Mucosa of gallbladder (tissue), 1 donor: Measurements from ENCODE around the gene BMS1. TPM values are rescaled to one million over a fixed set of nuclear protein-coding genes. Genes with fewer than 3 reads are reported as not detected.
"Not testable (repeated sequence)": the region's sequence is repeated elsewhere in the genome, so short reads cannot be mapped to it uniquely, and the experiment has no call there.

Source experiments
- DNase-seq: peaks from one replicate; pipeline ENCODE4 v3.0.0-alpha.2; 2020; ENCODE audit warnings: low spot score
- total RNA-seq: library from RNA; stranded (reverse); gene quantifications from one replicate; pipeline ENCODE4 v1.2.1, GENCODE V29; 2021
- donor health status: DM: no; HTN: no; CAD: no.

Gene BMS1
- total RNA-seq, 1 donor from 2014 or later: 10.4 TPM

DNA sequence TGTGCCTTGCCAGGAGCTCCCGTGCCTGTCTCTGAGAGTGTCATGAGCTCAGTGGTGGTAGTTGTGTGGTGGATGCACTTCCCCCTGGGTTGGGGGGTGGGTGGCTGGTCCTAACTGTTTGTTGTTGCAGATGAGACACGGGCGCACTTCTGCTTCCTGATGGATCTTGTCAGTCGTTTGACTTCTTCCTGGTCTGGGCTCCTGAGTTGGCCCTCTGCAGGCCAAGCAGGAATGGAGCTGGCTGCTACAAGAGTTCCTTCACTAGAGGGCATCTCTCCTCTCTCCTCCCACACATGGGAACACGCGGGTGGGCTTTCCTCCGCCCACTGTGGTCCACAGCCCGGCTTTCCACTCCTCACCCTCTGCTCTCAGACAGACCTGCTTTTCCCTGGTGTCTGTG, 82.0 kb downstream of the BMS1 start:
- DNase-seq: peak; percentile 42

DNA sequence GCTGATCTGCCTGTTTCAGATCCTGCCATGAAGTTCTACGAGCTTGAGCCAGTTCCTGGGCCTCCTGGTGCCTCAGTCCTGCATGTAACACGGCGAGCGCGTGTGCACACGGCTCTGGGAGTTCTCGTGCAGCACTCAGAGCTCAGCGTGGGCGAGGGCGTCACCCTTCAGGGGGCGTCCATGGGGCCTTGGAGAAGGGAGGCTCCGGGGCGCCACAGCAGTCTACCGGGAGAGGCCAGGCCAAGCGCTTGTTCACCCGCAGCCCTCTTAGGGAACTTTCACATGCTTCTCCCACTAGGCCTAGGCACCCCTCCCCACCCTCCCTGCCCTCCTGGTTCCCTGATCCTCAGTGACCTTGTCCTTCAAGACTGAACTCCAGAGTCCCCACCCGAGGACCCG, 83.1 kb downstream of the BMS1 start:
- DNase-seq: no peak

- DNase-seq: peak; percentile 79
Observed at GRCh38 chr10:42866115-42866995, 83.8 kb downstream of the BMS1 start.

DNA sequence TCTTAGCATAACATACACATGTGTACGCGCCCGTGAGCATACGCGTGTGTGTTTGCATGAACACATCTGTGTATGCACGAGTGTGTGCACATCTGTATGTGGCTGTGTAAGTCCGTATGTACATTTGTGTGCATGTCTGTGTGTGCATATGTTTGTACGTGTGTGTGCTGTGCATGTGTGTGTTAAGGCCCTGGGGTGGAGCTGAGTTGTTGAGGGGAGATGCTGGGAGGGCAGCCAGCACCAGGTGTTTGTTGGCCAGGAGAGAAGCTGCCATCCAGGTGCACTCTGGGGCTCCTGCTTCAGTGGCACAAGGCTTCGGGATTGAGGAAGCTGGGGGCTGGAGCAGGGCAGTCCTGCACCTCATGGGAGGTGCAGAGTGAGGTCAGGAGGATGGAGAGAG, 85.0 kb downstream of the BMS1 start:
- DNase-seq: no peak

DNA sequence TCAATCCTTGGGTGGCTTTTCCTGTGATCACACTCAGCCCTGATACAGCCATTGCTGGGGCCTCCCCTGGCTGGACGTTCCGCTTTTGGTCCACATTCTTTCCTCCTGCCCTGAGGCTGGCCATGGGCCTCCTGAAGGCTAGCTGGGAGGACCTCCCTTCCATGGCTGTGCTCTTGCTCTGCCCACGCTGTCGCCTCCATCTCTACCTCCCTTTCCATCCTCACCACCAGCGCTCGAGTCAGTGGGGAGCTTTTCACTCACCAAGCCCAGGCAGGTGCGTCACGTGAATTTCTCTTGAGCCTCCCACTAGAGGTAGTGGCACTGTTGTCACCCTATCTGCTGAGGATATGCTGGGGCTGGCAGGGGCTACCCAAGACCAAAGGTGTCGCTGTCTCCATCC, 85.9 kb downstream of the BMS1 start:
- no peak for DNase-seq

DNA sequence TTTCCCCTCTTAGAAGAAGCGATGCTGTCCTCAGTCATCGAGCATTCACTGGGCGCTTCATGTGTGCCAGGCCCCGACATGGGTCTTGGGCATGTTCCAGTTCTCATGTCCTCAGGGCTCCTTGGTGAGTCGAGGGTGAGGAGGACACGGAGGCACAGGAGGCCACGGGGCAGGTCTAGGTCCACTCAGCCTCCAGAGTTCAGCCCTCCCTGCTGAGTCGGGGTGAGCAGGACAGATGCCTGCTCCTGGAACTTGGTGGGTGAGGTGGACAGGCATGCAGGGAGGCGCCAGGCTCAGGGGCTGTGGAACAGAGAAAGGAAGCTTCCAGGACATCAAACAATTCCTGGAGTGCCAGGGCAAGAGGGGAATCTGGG, 87.4 kb downstream of the BMS1 start:
- no peak for DNase-seq

- DNase-seq: not testable (repeated sequence)
Observed at GRCh38 chr10:42871138-42871641, 88.6 kb downstream of the BMS1 start.

DNA sequence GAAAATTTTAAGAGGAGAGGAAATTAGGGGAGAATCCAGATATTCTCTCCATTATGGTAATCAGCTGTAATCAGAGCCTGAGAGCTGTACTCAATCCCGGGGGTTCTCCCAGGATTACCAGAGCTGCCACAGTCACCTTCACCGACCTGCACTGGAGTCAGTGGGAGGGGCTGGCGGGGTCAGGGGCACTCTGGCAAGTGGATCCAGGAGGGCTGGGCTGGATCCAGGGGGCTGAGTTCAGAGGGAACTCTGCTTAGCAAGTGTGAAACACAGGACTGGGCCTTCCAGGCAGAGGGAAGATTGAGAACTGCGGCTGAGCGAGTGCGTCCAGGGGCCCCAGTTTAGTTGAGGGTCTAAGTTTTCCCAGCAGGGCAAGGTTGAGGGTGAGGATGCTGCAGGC, 89.2 kb downstream of the BMS1 start:
- no peak for DNase-seq

DNA sequence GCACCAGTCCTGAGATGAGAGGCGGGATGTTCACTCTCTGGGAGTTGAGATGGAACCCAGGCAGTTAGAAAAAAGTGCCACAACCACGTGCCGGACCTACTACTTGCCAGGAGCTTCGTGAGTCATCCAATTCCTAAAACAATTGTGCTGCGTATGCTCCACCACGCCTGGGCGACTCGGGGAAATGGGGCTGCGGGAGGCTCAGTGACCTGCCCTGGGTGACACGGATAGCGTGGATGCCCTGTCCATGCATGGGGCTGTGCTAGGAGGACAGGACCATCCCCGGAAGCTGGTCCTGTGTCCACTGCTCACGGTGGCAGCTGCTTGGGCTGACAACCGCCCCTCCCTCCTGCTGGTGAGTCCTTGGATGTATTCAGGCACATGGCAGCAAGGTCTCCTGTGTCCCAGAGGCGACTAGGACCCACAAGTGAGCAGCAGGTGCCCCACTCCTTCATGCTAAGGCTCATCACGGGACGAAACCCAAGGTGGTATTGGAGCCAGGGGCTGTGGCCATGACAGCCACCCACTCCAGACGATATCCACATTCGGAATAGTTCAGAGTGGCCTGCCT, 90.4 kb downstream of the BMS1 start:
- DNase-seq: no peak

DNA sequence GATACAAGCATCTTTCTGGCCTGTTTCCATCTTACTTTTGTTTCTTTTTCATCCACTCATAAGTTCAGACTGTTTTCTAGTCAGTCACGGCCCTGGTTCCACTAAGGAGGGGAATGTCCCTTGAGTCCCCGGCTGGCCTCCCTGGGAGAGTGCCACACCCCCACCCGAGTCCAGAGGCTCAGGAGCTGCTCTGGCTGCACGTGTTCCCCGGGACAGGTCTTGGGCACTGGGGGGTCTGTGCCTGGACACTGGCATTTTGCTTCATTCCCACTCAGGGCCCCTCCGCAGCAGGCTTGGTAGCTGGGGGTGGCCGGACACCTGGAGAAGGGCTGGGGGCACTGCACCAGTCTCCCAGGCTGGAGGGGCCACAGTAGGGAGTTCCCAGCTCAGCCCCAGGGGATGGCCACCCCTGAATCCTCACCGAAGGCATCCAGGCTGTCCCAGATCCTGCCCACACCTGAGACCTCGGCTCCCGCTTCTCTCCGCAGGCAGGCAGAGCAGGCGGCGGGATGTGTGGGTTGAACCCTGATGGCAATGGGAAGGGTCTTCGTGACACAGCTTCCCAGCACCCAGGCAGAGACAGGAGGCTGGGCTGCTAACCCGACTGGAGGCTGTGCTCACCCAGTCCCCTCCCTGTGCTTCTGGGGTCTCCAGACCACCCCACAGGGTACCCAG, 92.3 kb downstream of the BMS1 start:
- DNase-seq: no peak

DNA sequence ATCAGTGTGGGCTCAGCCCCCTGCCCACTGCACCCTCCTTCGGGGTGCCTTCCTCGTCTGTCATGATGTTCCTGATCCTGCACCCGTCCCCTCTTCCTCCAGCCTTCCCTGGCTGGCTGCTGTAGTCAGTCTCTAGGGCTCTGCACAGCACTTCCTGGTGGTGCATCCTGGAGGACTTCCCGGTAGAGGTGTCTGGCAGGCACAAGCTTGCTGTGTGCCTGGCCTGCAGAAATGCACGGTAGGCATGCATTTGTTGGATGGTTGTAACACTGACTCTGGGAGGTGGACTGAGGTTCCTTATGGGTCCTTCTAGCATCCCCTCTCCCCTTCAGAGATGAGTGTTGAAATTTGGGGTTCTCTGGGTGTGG, 92.8 kb downstream of the BMS1 start:
- DNase-seq: no peak

DNA sequence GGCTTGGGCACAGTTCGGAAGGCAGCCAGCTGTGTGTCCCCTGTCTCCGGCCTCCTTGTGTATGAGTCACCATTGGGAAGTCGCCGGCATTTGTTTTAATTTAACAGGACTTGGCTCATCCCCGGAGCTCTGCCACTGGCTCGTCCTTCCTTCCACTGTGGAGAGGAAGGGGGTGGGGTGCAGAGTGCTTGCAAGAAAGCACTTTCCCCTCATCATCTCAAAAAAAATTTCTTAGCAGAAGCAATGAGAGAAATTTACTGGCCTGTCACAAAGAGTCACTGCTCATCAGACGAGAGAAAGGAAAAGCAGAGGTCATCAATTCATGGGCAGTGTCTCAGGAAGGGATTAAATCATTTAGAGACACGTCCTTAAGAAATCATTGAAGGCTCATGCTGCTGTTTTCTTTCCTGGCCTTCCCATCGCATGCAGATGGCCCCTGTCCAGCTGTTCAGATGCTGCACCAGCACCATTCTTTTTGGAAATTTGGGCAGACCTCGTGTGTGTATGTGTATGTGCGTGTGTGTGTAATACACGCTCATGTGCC, 93.3 kb downstream of the BMS1 start:
- peak; percentile 23 for DNase-seq

DNA sequence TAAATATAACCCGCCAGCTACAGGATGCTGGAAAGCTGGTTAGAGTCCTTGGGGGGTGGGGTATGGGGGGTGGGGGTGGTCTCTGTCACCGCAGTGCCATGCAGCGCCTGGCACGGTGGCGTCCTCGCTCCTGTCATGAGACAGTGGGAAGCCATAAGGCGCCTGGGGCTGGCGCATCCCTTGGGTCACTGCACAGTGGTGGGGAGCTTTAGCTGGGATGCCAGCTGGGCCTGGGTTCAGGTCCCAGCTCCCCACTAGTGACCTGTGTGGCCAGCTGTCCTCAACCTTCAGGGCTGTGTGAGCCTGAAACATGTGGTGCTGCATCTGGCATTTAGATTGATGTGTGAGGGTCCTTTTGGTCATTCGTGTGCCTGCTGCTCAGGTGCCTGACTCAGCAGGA, 93.9 kb downstream of the BMS1 start:
- no peak for DNase-seq

- DNase-seq: no peak
Observed at GRCh38 chr10:42876945-42877344, 94.3 kb downstream of the BMS1 start.

- no peak for DNase-seq
Observed at GRCh38 chr10:42877496-42878030, 95.0 kb downstream of the BMS1 start.

DNA sequence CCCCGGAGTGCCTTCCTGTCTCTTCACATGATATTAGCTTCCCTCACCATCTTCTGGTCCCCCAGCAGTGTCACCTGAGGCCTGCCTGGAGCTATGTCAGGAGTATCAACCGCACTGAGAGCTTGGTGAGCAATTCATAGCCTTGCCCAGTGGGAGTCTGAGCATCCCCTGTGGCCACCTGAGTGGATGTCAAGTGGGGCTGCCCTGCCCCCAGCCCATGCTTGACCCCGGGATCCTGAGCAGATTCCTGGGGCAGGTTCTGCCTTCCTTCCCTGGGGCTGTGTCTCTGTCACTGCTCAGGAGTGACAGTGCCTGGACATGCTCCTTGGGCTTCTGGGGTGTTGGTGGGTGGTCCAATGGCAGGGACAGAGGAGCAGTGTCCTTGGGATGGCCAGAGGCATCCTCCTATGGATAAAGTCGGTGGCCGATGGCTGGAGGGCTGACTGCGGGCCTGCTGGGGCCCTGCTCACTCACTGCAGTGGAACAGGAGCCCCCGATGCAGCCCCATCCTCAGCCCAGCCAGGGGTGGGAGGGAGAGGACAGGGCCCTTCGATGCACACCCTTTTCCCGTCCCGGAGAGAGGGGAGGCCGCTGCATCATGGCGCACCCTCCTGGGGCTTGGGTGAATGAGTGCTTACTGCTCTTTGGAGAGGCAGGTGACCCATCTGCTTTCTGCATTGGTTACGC, 95.7 kb downstream of the BMS1 start:
- no peak for DNase-seq

DNA sequence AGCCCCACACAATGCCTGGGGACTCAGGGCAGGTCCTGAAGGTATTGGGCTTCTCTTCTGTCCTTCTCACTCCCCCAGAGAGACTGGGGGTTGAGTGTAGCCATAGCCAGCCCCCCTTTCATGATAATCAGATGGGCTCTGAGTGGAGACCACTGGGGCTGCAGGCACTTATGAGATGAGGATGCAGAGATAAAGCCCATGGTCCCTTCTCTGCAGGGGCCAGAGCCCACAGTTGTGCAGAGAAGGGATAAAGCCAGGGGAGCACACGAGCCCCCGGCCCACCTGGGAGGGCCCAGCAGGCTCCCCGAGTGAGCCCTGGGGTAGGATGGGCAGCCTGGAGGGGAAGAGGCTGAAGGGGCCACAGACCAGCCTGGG, 96.2 kb downstream of the BMS1 start:
- DNase-seq: no peak

- DNase-seq: no peak
Observed at GRCh38 chr10:42879380-42880254, 97.0 kb downstream of the BMS1 start.

DNA sequence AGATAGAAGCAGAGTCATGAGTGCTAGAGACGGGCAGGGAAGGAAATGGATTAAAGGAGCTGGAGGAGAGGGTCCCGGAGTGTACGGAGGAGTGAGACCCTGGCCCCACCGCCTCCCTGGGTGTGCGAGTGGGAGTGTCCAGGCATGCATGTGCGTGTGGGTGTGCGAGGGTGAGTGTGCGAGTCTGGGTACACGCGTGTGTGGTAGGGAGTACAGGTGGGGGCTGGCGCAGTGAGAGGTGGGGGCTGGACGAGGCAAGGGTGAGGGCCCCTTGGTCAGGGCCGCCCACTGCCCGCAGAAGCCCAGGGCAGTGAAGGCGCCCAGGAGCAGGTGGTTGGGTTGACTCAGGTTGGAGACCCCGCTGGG, 97.6 kb downstream of the BMS1 start:
- DNase-seq: no peak

DNA sequence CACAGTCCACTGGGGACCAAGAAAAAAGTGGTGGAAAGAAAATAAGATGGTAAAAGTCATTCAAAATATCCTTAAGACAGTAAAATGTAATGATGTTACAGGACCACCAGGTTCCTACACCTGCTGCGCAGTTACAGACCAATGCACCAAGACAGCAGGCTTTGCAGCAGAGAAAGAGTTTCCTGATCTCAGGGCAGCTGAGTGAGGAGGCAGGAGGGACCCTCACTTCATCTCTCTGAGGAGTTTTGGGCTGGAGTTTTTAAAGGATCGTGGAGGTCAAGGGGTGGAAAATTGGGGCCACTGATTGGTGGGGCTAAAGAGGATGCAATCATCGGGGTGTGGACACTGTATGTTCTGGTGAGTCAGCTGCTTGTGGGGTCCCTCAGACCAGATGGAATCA, 100.0 kb downstream of the BMS1 start:
- no peak for DNase-seq
